Stromal cell of bone marrow (primary cell): Measurements from ENCODE around the gene SVIL.
"Not testable (repeated sequence)": the region's sequence is repeated elsewhere in the genome, so short reads cannot be mapped to it uniquely, and the experiment has no call there.

Source experiments
- DNase-seq: peaks from one replicate; pipeline ENCODE4 v3.0.0-alpha.2; 2012; ENCODE audit warnings: low read depth

Gene SVIL

GRCh38 chr10:29603223-29603896 lies 31.4 kb downstream of the SVIL start:
- DNase-seq = no peak

- no peak for DNase-seq
Measured at GRCh38 chr10:29600821-29601220, 34.0 kb downstream of the SVIL start.

DNA sequence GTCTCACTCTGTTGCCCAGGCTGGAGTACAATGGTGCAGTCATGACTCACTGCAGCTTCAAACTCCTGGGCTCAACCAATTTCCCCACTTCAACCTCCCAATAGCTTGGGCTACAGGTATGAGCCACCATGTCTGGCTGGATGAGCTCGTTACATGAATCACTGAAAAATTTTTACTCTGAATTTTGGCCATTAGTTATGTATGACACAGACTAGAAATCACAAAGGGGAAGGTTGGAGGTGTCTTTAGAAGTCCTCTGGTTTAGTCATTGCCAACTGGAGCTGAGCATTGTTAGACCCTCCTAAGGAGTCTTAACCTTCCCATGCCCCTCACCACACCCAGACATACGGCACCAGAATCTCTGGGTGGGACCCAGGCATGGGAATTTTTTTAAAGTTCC lies 34.7 kb downstream of the SVIL start:
- DNase-seq = no peak

- peak; percentile 33 for DNase-seq
Measured at GRCh38 chr10:29598851-29599311, 35.9 kb downstream of the SVIL start.

DNA sequence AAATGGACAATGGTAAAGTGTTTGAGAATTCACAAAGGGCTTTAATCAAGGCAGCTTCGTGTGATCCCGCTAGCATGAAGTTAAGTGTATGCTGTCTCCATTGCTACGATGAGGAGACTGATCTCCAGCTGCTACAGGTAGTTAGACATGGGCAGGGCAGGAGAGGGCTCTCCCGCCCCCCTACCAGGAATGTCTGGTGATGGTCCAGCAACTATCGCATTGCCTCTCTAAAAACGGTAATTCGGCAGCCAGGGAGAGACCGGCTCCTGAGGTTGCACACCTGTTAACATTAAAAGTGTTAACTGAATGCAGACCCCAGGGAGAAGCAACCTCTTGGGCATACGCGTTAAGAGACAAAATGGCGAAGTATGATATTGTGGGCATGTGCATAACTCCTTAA lies 37.9 kb downstream of the SVIL start:
- no peak for DNase-seq

DNA sequence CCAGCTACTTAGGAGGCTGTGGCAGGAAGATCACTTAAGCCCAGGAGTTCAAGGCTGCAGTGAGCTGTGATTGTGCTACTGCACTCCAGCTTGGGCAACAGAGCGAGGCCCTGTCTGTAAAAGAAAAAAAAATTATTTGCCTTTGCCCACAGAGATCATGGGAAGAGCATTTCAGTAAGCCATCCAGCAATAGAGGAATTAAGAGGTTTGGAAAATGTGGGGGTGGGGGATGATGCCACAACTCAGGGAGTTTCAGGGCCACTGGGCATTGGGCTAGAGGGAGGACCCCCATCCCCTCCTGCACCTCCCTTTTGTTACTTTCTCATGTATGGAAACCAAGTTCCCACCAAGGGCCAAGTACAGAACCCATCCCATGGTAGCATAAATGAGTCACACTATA lies 38.4 kb downstream of the SVIL start:
- no peak for DNase-seq

DNA sequence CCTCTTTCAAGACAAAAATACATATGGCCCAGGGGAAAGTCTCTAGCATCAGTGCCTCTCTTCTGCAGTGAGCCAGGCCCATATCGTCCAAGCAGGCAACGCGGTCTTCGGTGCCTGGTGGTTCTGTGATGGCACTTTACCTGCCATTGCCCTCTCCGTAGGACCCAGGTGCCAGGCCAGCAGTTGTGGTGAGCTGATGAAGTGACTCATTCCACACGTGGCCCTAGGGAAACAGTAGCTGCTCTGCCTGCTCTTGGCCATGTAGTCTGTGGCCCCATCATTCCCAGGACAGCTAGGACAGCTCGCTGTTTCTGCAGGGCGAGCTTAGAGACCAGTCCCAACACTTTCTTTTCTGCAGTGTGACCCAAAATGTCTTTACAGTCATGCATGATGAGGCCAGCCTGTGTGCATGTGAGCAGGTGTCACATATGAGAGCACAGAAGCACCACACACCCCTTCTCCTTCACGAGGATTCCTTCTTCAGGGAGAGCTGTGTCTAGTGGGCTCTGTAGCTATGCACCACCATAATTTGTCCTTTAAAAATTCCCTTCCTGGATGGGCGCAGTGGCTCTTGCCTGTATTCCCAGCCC lies 39.0 kb downstream of the SVIL start:
- DNase-seq = no peak

DNA sequence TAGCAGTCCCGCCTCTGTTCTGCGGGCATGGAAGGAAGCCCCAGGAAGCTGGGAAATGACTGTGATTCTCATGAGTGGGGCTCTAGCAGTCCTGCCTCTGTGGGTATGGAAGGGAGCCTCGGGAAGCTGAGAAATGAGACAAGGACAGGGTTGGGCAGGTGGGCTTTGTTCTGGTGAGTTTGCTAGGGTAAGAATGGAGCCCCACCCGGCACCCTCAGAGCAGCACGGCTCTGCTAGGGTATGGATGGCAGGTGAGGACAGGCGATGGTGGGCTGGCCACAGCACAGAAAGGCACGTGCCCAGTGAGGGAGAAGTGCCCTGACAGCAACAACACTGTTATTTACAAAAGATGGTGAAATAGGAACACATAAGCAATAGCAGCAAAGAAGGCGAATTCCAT lies 39.6 kb downstream of the SVIL start:
- DNase-seq = no peak

GRCh38 chr10:29591651-29591968 lies 43.2 kb downstream of the SVIL start:
- no peak for DNase-seq

DNA sequence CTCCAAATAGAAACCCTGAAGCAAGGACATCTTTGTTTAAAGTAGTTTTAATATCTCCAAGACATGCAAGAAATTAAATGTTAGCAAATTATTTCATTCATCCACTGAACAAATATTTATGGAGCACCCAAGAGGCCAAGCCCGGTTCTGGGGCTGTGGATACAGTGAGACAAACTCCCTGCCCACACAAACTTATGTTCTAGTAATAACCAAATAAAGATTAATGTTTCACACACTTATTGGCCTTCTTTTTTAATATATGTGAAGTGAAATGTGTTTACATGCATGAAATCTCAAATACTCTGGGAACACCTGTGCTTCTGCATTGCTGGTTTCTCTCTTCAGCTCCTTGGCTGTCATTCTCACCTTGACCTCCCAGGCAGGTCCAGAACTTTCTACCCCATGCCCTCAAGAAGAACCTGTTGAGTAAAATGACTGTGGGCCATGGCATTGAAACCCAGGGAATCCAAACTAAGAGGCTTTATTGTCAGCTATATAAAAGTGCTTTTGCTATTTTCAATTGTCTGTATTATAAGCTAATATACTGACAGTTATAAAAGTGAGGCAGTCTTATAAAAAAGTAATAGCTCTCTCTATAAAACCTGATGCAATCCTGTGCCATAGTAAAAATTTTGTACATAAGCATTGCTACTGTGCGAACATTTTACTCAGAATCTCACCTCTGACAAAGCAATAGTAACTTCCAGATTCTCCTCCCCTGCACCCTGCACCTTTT lies 43.7 kb downstream of the SVIL start:
- no peak for DNase-seq

- no peak for DNase-seq
Measured at GRCh38 chr10:29588629-29589421, 45.9 kb downstream of the SVIL start.

- DNase-seq = not testable (repeated sequence)
Measured at GRCh38 chr10:29587750-29588628, 46.8 kb downstream of the SVIL start.

DNA sequence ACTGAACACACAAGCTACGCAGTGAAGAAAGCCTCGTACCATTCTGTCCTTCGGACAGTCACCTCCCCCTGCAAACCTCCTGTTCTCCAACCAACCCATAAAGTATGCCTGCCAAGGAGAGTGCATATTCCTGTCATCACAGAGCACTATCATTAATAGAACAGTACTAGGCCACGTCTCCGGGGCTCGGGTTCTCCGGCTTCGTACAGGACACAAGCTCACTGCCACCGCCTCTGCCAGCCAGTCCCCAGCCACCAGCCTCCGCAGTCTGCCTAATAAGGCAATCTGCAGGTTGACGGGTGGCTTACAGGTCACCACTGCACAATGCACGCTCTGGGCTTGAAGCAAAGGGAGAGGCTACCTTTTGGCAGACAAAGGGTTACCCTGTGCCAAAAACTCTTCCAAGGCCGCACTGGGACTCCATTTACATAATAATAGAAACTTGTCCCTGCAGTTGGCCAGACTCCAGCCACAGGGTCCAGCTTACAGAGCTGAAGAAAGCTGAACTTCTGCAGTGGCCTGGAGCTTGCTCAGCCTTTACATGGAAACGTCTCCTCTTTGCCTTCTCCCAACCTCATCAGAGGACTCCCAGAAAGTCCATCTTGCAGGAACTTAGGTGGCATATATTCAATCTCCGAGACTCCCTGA lies 47.5 kb downstream of the SVIL start:
- not testable (repeated sequence) for DNase-seq

GRCh38 chr10:29586509-29586908 lies 48.3 kb downstream of the SVIL start:
- DNase-seq = no peak

- DNase-seq = no peak
Measured at GRCh38 chr10:29585488-29585976, 49.2 kb downstream of the SVIL start.

DNA sequence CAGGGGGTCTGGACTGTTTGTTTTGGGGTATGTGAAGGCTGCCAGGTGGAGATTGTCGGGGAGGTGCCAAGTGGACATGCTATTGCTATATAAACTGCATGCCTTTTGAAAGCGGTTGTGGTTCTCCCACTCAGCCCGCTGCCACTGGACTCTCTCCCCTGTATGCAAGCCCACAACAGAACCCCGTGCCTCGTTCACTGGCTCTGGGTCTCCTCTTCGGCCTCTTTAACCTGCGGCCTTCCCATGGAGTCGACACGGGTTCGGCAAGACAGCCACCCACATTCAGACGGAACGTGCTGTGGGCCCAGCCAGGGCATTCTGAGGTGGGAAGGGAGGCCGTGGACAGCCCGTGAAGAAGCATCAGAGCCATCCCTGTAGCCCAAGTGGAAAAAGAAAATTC lies 50.3 kb downstream of the SVIL start:
- DNase-seq = no peak

DNA sequence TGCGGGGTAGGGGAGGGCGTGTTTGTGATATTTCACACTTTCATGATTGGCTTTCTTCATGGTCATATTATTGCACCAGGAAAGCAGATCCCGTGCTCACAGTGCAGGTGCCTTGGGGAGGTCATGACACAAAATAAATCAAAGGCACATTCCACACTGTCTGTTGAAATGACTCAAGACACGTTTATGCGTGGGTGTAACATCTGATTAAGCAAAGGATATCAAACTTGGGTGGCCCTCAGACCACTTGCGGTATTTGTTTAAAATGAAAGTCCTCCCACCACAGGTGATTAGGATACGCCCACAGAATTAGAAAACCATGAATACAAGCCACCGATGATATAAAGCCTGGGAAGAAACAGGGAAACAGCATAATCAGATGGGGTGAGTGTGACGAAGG lies 51.1 kb downstream of the SVIL start:
- DNase-seq = no peak

DNA sequence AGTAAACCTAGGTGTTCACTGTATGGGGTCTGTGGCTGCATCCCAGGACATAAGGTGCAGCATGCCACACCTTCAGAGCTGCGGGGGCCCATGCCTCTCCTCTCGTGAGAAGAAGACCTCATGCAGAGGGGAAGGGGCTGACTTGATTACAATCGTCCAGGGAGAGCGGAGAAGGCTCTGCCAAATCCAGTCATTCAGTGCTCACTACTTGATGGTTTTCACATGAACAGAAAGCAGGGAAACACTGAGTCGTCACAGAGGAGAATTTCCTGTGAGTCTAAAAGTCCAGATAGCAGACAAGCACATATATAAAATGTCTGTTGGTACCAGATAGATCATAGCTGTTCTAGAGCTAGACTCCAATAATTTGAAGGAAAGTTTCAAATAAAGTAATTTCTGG lies 52.0 kb downstream of the SVIL start:
- DNase-seq = peak; percentile 60

DNA sequence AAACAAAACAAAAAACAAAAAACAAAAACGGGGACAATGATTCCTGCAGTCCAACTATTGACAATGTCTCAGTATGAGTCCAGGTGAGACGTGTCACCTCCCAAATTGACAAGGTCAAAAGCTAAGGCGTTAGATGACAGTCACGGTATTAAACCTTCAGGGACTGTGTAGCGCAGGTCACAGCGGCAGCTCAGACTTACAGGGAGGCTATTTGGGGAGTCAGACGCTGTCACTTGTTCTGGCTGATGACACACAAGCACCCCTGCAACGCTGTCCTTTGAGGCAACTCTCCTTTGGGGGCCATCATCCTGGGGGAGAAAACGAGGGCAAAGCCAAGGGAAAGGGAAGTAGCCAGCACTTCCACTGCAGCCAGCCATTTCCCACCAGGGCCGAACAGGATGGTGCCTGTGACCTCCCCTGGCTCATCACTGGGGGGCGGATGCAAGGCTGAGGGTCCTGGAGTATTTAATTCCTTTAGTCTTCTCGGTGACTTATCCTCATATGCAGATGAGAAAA lies 55.3 kb downstream of the SVIL start:
- no peak for DNase-seq

DNA sequence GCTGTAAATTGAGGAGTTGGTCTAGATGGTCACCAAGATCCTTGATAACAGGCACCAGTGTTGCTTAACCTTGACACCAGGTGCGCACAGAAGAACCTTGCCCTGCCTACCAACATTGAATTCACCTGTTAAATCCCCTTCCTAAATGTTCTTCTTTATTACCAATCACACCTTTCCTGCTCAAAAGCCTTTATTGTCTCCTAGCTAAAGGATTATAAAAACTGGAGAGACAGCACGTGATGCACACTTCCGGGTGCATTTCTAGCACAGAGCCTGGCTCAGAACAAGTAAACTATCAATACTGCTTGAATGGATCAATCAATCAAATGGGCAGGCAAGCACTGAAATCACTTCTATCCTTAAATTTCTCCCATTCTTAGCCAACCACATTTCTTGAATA lies 56.3 kb downstream of the SVIL start:
- DNase-seq = no peak

- DNase-seq = no peak
Measured at GRCh38 chr10:29576681-29577080, 58.1 kb downstream of the SVIL start.
